Measurements from ENCODE around the gene FURIN. TPM values are rescaled to one million over a fixed set of nuclear protein-coding genes. Genes with fewer than 3 reads are reported as not detected.

Gene FURIN
- total RNA-seq, 1 experiment from 2014 or later: 35.1 TPM

DNA sequence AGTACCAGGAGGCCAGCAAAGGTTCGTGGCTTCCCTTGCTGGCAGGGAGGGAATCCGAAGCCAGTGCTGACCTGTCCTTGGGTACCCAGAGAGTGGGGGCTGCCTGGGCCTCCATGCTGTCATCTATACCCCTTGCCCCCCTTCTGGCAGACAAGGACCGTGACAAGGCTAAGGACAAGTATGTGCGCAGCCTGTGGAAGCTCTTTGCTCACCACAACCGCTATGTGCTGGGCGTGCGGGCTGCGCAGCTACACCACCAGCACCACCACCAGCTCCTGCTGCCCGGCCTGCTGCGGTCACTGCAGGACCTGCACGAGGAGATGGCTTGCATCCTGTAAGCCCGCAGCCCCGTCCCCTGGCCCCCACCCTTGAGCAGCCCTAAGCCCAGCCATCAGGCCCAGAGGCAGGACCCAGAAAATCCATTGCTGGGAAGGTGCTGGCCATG, 18.7 kb downstream of the FURIN start:
- H4K20me1 ChIP-seq (ENCODE audit: control insufficient read depth, insufficient read depth, insufficient read length): no peaks in the 10 kb centered on the region

More for the DNA sequence above, 18.7 kb downstream of the FURIN start:
- Histone ChIP-seq H4K91ac (ENCODE audit: insufficient read length, low read depth, low read length) (no peak overlapping the region), H3K4me1 (ENCODE audit: insufficient read depth, low read length) (no peaks in the 10 kb centered on the region), H4K5ac (ENCODE audit: insufficient read length, low read depth, low read length) (no peak overlapping the region), H3K23ac (ENCODE audit: insufficient read length, low read depth, low read length) (no peak overlapping the region), H2BK20ac (ENCODE audit: low read depth, low read length, poor library complexity, severe bottlenecking) (no peak overlapping the region), H2BK120ac (ENCODE audit: low read depth, low read length, poor library complexity, severe bottlenecking) (no peak overlapping the region), H2BK12ac (ENCODE audit: insufficient read length, low read depth, low read length) (no peak overlapping the region), H3K9ac (ENCODE audit: extremely low read depth, insufficient read length, low read length) (no peak overlapping the region), H3K27ac (ENCODE audit: insufficient read length, low read depth, low read length) (no peak overlapping the region), H3K4me2 (ENCODE audit: insufficient read depth, insufficient read length, low read length) (no peak overlapping the region), H3K18ac (ENCODE audit: insufficient read length, low read depth, low read length) (no peak overlapping the region), H3K56ac (ENCODE audit: insufficient read length, low read depth, low read length) (no peak overlapping the region), H3K79me2 (ENCODE audit: insufficient read depth, low read length) (no peaks in the 10 kb centered on the region), H2BK15ac (ENCODE audit: low read depth, low read length) (no peak overlapping the region), H3K23me2 (ENCODE audit: insufficient read length, low read depth, low read length, poor library complexity, severe bottlenecking) (peaks cover 7% of the 10 kb centered on the region), H4K8ac (replicated peaks; ENCODE audit: insufficient read length, low read depth, low read length) (no peak overlapping the region), H2AK5ac (ENCODE audit: insufficient read length, low read length) (no peak overlapping the region), H3K27me3 (ENCODE audit: insufficient read depth, low read length) (no peaks in the 10 kb centered on the region), H3K14ac (ENCODE audit: insufficient read depth, low read length) (no peak overlapping the region), H2AFZ (ENCODE audit: low read length) (no peak overlapping the region), H3K4ac (ENCODE audit: low read depth, low read length) (no peak overlapping the region), H3K9me3 (ENCODE audit: control insufficient read depth, low read depth, low read length) (no peaks in the 10 kb centered on the region), H3K79me1 (ENCODE audit: insufficient read depth, low read depth, low read length, poor library complexity, severe bottlenecking) (no peaks in the 10 kb centered on the region), H3T11ph (ENCODE audit: low read length) (no peak overlapping the region), H2BK5ac (ENCODE audit: insufficient read length, low read length) (no peak overlapping the region)
- no peak for DNase-seq
- Mint-ChIP-seq H3K9me3 (no peaks in the 10 kb centered on the region; a peak in 1 of 5 replicates), H3K27ac (no peak overlapping the region; a peak in 1 of 7 replicates), H3K36me3 (ENCODE audit: insufficient read depth in 1 of 3, low read depth in 3 of 3) (peaks cover 0 to 8% (median 0%) of the 10 kb centered on the region in 3 experiments; a peak in 2 of 7 replicates), H3K27me3 (ENCODE audit: low read depth) (no peaks in the 10 kb centered on the region), H3K4me3 (no peak overlapping the region), H3K4me1 (peaks cover 17 to 29% of the 10 kb centered on the region in 2 experiments)
- TF ChIP-seq, protein P1, sequence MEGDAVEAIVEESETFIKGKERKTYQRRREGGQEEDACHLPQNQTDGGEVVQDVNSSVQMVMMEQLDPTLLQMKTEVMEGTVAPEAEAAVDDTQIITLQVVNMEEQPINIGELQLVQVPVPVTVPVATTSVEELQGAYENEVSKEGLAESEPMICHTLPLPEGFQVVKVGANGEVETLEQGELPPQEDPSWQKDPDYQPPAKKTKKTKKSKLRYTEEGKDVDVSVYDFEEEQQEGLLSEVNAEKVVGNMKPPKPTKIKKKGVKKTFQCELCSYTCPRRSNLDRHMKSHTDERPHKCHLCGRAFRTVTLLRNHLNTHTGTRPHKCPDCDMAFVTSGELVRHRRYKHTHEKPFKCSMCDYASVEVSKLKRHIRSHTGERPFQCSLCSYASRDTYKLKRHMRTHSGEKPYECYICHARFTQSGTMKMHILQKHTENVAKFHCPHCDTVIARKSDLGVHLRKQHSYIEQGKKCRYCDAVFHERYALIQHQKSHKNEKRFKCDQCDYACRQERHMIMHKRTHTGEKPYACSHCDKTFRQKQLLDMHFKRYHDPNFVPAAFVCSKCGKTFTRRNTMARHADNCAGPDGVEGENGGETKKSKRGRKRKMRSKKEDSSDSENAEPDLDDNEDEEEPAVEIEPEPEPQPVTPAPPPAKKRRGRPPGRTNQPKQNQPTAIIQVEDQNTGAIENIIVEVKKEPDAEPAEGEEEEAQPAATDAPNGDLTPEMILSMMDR (conservative IDR thresholded peaks at IDR 0.05): no peak
- no CpG with 5 or more reads among the region's 13 CpGs for WGBS (ENCODE audit: extremely low coverage, insufficient read length, low lambda C conversion rate)
